D721Med (cell line): ENCODE data around the gene RNF207.

Experiments used
- DNase-seq: peaks from one replicate; pipeline ENCODE4 v3.0.0; 2011; ENCODE audit warnings: low spot score; ENCODE audit not compliant: insufficient read length
- FAIRE-seq: peaks from 2 replicates; lab custom pipeline; 2011; peaks lifted over from hg19 to GRCh38; lab: Jason Lieb, UNC
- TF ChIP-seq, protein P1 (sequence below): IDR thresholded peaks from 2 replicates; pipeline ENCODE4 v1.5.1; 2012; ENCODE audit warnings: mild to moderate bottlenecking, control low read depth; ENCODE audit not compliant: insufficient read depth; ENCODE audit errors: missing control alignments

RNF207 gene

DNA sequence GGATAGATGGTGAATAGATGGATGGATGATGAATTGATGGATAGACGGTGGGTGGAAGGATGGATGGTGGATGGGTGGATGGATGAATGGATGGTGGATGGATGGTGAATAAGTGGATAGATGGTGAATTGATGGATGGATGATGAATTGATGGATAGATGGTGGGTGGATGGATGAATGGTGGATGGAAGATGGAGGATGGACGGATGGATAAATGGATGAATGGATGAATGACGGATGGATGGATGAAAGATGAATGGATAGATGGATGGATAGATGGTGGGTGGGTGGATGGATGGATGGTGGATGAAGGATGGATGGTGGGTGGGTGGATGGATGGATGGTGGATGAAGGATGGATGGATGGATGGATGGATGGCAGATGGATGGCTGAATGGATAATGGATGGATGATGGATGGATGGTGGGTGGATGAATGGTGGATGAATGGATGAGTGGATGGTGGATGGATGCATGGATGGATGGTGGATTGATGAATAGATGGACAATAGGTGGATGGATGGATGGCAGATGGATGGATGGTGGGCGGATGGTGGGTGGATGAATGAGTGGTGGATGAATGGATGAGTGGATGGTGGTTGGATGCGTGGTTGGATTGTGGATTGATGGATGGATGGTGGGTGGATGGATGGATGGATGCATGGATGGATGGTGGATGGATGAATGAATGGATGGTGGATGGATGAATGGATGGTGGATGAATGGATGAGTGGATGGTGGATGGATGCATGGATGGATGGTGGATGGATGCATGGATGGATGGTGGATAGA, 31.1 kb upstream of the RNF207 start:
- DNase-seq (no peak), FAIRE-seq (no peak)
- TF ChIP-seq, protein P1, sequence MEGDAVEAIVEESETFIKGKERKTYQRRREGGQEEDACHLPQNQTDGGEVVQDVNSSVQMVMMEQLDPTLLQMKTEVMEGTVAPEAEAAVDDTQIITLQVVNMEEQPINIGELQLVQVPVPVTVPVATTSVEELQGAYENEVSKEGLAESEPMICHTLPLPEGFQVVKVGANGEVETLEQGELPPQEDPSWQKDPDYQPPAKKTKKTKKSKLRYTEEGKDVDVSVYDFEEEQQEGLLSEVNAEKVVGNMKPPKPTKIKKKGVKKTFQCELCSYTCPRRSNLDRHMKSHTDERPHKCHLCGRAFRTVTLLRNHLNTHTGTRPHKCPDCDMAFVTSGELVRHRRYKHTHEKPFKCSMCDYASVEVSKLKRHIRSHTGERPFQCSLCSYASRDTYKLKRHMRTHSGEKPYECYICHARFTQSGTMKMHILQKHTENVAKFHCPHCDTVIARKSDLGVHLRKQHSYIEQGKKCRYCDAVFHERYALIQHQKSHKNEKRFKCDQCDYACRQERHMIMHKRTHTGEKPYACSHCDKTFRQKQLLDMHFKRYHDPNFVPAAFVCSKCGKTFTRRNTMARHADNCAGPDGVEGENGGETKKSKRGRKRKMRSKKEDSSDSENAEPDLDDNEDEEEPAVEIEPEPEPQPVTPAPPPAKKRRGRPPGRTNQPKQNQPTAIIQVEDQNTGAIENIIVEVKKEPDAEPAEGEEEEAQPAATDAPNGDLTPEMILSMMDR: no peak

DNA sequence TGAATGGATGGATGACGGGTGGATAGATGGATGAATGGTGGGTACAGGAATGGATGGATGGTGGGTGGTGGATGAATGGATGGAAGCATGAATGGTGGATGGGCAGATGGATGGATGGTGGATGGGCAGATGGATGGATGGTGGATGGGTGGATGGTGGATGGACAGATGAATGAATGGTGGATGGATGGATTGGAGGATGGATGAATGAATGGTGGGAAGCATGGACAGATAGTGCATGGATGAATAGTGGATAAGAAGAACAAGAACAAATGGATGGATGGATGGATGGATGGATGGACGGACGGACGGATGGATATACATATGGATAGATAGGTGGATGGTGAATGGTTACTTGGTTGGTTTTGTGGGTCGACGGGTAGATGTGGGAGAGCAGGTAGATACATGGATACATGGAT, 30.5 kb upstream of the RNF207 start:
- TF ChIP-seq, protein P1: no peak
- no peak for DNase-seq
- no peak for FAIRE-seq

DNA sequence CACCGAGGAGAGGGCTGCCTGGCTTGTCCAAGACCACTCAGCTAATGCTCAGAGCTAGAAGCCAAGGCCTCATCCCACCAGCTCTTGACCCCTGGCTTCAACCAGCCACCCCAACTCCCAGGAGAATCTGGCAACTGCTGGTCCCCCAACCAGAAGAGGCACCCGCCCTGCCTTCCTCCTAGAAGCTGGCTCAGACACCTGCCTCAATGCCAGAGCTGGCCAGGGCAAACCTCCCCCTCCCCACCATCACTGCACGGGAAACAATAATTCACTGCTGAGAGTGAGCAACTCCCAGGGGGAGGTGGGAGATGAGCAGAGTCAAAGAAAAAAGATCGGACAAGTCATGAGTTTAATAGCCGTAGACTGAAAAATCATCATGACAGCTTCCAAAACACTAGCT, 29.1 kb upstream of the RNF207 start:
- TF ChIP-seq, protein P1: no peak
- DNase-seq: no peak
- FAIRE-seq: no peak

DNA sequence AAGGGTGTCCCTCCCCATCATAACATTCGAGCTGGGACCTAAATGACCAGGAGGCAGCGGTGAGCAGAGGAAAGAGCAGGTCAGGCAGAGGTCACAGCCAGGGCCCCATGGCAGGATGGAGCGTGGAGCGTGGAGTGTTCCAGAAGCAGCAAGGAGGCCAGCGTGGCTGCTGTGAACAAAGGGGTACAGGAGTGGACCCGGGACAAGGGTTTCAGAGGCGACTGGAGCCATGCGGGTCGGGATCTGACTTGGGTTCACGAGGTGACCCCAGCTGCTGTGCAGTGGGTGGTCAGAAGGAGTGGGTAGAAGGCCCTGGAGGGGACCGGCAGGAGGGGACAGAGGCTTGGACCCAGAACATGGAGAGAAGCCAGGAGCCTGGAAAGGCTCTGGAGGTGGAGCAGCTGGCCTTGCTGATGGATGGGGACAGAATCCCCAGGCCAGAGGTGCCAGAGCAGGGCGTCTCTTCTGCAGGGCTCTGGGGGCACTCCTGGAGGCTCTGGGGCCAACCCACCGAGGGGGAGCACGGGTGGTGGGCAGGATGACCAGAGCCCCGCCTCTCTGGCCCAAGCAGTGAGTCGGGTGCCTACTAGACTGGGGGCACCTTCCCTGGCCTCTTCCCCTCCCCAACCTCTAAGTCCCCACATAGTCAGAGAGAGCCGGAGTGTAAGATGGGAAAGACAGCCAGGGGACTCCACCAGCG, 28.1 kb upstream of the RNF207 start:
- TF ChIP-seq, protein P1: no peak
- no peak for DNase-seq
- FAIRE-seq: no peak

DNA sequence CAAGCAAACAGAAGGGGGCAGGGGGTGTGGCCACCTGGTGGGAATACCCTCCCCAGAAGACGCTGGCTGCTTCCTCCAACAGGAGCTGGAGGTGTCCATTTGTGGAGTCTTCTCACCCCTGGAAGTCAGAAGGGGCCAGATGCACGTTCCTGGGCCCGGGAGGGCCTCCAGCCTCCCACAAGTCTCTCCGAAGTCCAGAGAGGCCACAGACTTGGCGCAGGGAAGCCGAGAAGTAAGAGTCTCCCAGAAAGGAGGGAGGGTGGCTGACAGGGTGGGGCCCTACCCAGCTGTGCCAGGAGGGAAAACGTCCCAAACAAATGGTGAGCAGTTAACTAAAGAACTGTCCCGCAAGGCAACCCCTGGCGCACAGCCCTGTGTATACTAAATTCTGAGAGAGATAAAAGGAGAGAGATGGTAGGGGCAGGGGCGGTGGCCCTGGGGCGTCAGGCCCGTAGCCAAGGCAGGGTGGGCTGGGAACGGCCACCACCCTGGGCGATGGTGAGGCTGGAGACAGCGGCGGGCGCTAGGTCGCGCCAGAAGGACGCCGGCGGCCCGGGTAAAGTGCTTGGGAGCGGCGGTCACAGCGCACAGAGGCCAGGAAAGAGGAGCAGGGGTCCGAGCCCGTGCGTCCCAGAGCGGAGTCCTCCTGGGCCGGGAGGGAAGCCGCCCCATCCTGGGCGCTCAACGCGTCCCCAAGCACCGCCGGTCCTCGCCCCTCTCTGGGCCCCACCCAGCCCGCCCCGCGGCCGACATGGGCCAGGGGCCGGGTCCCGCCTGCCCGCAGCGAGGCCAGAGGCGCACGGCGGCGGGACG, 27.0 kb upstream of the RNF207 start:
- TF ChIP-seq, protein P1: no peak
- DNase-seq (no peak), FAIRE-seq (no peak)

DNA sequence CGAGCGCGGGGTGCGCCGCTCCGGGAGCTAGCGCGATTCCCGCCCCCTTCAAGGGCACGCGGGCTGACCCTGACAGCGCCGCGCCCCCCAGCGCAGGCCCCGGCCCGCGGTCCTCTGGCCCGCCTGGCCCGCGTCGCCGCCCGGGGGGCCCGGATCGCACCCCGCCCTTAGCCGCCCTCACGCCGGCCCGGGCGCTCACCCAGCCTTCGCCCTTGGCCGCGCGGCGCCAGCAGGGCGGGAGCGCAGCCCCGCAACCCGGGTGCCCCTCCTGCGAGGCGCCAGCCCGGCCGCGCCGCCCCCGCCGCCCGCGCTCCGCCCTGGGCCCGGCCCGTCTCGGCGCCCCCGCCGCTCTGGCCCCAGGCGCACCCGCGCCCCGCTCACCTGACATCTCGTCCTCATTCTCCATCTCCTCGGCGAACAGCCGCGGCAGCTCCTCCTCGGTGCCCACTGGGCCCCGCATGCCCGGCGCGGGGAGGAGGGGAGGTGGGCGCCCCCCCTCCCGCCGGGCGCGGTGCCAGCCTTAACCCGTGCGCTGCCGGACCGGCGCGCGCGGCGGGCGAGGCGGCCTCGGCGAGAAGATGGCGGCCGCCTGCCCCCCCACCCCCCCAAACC, 26.2 kb upstream of the RNF207 start:
- TF ChIP-seq, protein P1: no peak
- DNase-seq: no peak
- no peak for FAIRE-seq
